ENCODE results near the gene PPP1R12B.
"Not testable (repeated sequence)": the region's sequence is repeated elsewhere in the genome, so short reads cannot be mapped to it uniquely, and the experiment has no call there.

The PPP1R12B gene

GRCh38 chr1:202540014-202540413 is 191.5 kb downstream of the PPP1R12B start:
- no peak for DNase-seq

DNA sequence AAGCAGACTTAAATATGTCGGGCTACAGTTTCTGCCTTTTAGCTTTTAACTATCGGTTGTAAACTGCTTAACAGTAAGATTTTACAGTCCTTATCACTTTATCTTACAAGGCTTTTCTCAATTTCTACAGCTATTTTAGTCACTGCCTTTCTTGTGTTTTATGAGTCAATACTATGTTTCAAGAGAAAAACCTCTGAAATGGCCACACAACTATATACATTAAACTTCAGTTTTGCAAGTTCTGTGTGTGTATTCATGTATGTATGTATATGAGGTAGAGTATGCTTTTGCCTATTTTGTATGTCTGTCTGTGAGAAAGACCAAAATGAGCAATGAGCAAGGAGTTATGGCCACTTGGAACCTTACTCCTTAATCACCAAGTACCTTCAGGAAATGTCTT is 191.9 kb downstream of the PPP1R12B start:
- no peak for DNase-seq

- DNase-seq = not testable (repeated sequence)
These were observed 192.4 kb downstream of the PPP1R12B start for GRCh38 chr1:202540858-202541257.

DNA sequence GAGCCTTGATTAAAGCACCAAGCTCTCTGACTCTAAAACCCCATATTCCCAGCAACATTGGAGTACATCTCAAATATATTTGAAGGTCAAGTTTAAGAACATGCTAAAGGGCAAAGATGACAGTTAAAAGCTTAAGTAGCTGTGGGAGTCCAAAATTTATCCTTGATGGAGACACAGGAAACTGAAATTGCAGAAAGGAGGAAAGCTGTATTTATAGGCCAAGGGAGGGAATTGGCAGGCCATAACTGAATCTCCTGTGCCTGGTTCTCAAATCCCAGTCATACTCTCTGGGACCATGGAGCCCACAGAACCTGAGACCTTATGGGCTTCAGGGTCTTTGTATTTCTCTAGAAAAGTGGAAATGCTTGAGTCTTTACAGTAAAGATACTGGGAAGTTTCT is 193.9 kb downstream of the PPP1R12B start:
- DNase-seq = not testable (repeated sequence)

GRCh38 chr1:202543537-202543936 is 195.0 kb downstream of the PPP1R12B start:
- not testable (repeated sequence) for DNase-seq

DNA sequence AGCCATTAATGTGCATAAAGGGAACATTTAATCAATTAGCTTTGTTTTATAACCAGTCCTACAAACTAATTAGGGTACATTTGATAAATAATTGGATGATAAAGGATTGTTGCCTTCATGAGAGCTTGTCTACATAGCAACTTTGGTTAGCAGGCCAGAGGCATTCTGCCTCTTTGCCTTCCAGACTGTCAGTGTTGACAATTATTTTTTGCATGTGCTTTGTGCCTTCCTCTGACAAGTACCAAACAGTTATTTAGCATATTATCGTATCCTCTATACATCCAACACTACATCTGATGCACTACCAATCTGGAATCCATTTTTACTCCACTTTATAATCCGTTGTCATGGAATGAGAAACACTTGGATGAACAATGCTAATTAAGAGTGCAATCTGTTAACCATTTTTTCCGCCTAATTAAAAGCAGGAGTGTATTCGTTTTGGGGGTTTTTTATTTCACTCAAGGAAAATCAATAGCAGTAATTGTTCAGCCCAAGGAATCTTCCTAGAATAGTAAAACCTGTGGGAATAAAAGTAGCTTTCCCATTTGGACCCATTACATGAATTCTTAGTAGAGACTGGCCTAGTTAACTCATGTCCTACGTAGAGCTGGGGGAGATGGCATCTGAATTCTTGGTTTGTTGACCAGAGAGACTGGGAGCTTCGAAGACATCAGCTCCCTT is 196.4 kb downstream of the PPP1R12B start:
- not testable (repeated sequence) for DNase-seq

- not testable (repeated sequence) for DNase-seq
These were observed 197.3 kb downstream of the PPP1R12B start for GRCh38 chr1:202545647-202546303.

DNA sequence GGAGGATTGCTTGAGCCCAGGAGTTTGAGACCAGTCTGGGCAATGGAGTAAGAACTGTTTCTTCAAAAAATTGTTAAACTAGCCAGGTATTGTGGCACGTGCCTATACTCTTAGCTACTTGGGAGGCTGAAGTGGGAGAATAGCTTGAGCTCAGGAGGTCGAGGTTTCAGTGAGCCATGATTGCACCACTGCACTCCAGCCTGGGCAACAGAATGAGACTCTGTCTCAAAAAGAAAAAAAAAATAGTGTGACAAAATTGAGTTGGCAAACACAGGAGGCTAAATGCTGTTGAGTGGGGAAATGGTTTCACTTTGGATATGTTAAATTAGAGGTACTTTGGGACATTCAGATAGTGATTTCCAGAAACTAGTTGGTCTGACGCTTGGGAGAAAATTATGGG is 197.9 kb downstream of the PPP1R12B start:
- not testable (repeated sequence) for DNase-seq

GRCh38 chr1:202546796-202547195 is 198.3 kb downstream of the PPP1R12B start:
- not testable (repeated sequence) for DNase-seq

- DNase-seq = no peak
These were observed 198.7 kb downstream of the PPP1R12B start for GRCh38 chr1:202547215-202547614.

- not testable (repeated sequence) for DNase-seq
These were observed 201.6 kb downstream of the PPP1R12B start for GRCh38 chr1:202550088-202550487.

GRCh38 chr1:202551683-202552082 is 203.2 kb downstream of the PPP1R12B start:
- no peak for DNase-seq

- not testable (repeated sequence) for DNase-seq
These were observed 204.1 kb downstream of the PPP1R12B start for GRCh38 chr1:202552615-202553014.

GRCh38 chr1:202553078-202553477 is 204.6 kb downstream of the PPP1R12B start:
- not testable (repeated sequence) for DNase-seq

DNA sequence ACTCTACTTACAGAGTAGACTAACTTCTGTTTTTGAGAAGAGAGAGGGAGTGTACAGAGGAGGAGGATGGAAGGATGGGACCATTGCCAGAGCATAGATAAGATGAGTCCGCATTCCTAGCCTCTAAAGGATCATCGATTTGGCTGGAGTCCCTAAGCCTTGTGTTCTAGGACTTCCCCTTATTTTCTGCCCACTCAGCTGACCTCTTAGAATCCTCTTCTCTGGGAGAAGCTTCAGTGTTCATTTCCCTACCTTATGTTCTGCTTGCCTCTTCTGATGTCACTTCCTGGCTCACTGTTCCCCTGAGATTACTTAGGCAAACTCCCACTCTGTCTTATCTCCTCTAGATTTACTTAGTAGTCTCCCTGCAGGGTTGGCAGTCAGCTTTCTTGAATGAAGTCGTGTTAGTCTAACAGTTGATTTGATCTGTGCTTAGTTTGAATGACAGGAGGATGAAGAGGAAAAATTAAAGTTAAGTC is 205.1 kb downstream of the PPP1R12B start:
- DNase-seq = no peak

- not testable (repeated sequence) for DNase-seq
These were observed 206.1 kb downstream of the PPP1R12B start for GRCh38 chr1:202554619-202555018.

GRCh38 chr1:202556037-202556436 is 207.5 kb downstream of the PPP1R12B start:
- DNase-seq = not testable (repeated sequence)

DNA sequence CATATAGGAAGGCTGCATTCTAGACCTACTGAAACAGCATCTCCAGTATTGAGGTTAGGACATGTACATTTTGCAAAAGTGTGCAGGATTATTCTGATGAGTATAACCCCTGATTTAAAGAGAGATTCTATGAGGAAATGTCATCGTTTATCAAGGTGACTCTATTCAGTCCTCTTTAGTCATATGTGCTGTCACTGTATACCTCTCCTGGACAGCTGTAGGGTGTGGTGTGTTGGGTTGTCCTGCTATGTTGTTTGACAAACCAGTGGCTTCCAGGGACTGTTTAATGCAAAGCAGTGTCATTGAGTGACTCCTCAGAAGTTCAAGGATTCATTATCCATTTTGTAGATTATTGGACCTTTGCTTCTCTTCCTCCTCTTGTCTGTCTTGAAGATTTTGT is 209.2 kb downstream of the PPP1R12B start:
- DNase-seq = not testable (repeated sequence)

GRCh38 chr1:202561240-202561639 is 212.7 kb downstream of the PPP1R12B start:
- DNase-seq = no peak

- DNase-seq = no peak
These were observed 213.4 kb downstream of the PPP1R12B start for GRCh38 chr1:202561726-202562443.

- no peak for DNase-seq
These were observed 214.1 kb downstream of the PPP1R12B start for GRCh38 chr1:202562444-202563060.

DNA sequence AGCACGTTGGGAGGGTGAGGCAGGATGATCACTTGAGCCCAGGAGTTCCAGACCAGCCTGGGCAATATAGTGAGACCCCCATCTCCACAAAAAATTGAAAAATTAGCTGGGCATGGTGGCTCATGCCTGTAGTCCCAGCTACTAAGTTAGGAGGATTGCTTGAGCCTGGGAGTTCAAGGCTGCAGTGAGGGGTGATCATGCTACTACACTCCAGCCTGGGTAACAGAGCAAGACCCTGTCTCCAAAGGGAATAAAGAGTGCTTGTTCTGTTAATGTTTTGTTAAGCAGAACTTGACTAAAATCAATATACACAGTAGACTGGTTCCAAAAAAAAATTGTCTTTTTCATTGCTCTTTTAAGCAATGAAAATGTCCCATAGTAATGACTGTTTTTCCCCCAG is 215.3 kb downstream of the PPP1R12B start:
- DNase-seq = no peak

- DNase-seq = no peak
These were observed 216.5 kb downstream of the PPP1R12B start for GRCh38 chr1:202564958-202565495.

Measured in NCI-H748 treated with DMSO at 0.1 percent for 48 hours (cell line).